ENCODE measurements around the gene ANKRD44.

The ANKRD44 gene

GRCh38 chr2:197229509-197230443, 80.8 kb downstream of the ANKRD44 start:
- no peak for TF ChIP-seq CTCF (IDR thresholded peaks at IDR 0.05; ENCODE audit: control insufficient read depth, extremely low read depth, insufficient read depth)

GRCh38 chr2:197223451-197223850, 87.1 kb downstream of the ANKRD44 start:
- no peak overlapping the region for H3K4me3 ChIP-seq (ENCODE audit: low read depth, low read length)
- DNase-seq (ENCODE audit: low read depth), result no peak
- TF ChIP-seq CTCF (IDR thresholded peaks at IDR 0.05; ENCODE audit: control insufficient read depth, extremely low read depth, insufficient read depth), result no peak

More at GRCh38 chr2:197229509-197230443, 80.8 kb downstream of the ANKRD44 start:
- H3K4me3 ChIP-seq (ENCODE audit: low read depth, low read length), result no peak overlapping the region
- DNase-seq (ENCODE audit: low read depth), result peak; percentile 37

GRCh38 chr2:197219636-197220035, 90.9 kb downstream of the ANKRD44 start:
- no peak overlapping the region for H3K4me3 ChIP-seq (ENCODE audit: low read depth, low read length)
- no peak for TF ChIP-seq CTCF (IDR thresholded peaks at IDR 0.05; ENCODE audit: control insufficient read depth, extremely low read depth, insufficient read depth)
- DNase-seq (ENCODE audit: low read depth), result no peak

- no peak for DNase-seq (ENCODE audit: low read depth)
- TF ChIP-seq CTCF (IDR thresholded peaks at IDR 0.05; ENCODE audit: control insufficient read depth, extremely low read depth, insufficient read depth), result no peak
These were observed 93.0 kb downstream of the ANKRD44 start for GRCh38 chr2:197217541-197217940.

GRCh38 chr2:197216361-197216979, 94.1 kb downstream of the ANKRD44 start:
- TF ChIP-seq CTCF (IDR thresholded peaks at IDR 0.05; ENCODE audit: control insufficient read depth, extremely low read depth, insufficient read depth), result no peak
- H3K4me3 ChIP-seq (ENCODE audit: low read depth, low read length), result no peak overlapping the region
- DNase-seq (ENCODE audit: low read depth), result no peak

More at GRCh38 chr2:197217541-197217940, 93.0 kb downstream of the ANKRD44 start:
- no peak overlapping the region for H3K4me3 ChIP-seq (ENCODE audit: low read depth, low read length)

GRCh38 chr2:197215748-197216360, 94.7 kb downstream of the ANKRD44 start:
- H3K4me3 ChIP-seq (ENCODE audit: low read depth, low read length), result no peak overlapping the region
- no peak for TF ChIP-seq CTCF (IDR thresholded peaks at IDR 0.05; ENCODE audit: control insufficient read depth, extremely low read depth, insufficient read depth)
- no peak for DNase-seq (ENCODE audit: low read depth)
